GM21786 (cell line): Measurements from ENCODE around the gene DYNC2H1.
"Not testable (repeated sequence)": the region's sequence is repeated elsewhere in the genome, so short reads cannot be mapped to it uniquely, and the experiment has no call there.

Experiments used
- ATAC-seq: cut with Tn5 transposase; IDR thresholded peaks from one replicate; pipeline ENCODE4 v1.9.1; 2021; ENCODE audit not compliant: unreplicated experiment

The DYNC2H1 gene

GRCh38 chr11:103112364-103112763 is 3.1 kb downstream of the DYNC2H1 start:
- ATAC-seq, result no peak

GRCh38 chr11:103114836-103115235 is 5.6 kb downstream of the DYNC2H1 start:
- no peak for ATAC-seq

DNA sequence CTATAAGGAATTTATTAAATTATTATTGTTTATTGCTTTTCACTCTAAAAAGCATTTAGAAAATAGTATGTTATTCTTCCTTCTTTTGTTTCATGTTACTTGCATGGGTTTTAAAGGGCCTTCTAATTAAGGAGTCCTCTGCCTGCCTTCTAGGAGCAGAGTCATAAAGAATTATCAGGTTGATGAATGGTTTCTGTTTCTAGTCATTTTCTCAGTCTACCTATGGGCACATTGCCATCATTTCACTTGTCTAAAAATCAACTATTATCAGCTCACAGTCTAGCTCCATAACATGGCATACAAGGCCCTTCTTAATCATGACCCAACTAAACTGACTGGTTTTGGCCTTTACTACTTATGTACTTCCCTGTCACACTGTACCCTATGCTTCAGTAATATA is 16.2 kb downstream of the DYNC2H1 start:
- ATAC-seq, result no peak

DNA sequence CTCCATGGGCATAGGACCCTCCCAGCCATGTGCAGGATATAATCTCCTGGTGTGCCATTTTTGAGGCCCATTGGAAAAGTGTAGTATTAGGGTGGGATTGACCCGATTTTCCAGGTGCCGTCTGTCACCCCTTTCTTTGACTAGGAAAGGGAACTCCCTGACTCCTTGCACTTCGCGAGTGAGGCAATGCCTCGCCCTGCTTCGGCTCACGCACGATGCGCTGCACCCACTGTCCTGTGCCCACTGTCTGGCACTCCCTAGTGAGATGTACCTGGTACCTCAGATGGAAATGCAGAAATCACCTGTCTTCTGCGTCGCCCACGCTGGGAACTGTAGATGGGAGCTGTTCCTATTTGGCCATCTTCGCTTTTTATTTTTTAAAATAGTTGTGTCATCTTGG is 32.8 kb downstream of the DYNC2H1 start:
- not testable (repeated sequence) for ATAC-seq

- no peak for ATAC-seq
Observed at GRCh38 chr11:103147627-103148026, 38.4 kb downstream of the DYNC2H1 start.

- no peak for ATAC-seq
Observed at GRCh38 chr11:103157542-103157941, 48.3 kb downstream of the DYNC2H1 start.

DNA sequence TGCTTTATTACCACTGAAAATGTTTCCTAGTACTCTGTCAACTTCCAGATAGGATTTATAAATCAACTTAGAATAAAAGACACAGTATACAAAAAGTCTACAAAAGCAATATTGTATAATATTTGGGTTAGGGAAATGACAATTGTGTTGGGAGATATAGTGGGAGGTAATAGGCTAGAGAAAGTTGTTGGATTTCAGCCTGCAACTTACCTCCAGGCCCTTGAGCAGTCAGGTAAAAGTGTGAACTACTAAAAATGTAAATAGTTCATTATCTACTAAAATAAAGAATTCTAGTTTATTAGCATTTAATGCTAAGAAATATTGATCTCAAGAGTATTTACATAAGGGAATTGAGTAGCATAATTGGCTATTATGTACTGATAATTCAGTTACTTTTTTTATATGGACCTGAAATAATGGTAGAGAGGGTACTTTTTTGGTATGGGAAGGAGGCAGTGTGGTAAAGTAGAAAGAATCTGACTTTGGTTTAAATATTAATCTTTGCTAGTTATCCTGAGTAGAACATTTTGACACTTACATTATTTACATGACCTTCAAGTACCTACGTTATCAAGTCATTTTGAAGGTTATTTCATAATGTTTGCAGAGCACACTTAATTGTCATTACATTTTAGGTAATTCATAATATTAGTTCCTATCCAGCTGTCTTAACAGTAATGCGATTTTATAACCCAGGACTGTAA is 55.0 kb downstream of the DYNC2H1 start:
- ATAC-seq, result no peak

DNA sequence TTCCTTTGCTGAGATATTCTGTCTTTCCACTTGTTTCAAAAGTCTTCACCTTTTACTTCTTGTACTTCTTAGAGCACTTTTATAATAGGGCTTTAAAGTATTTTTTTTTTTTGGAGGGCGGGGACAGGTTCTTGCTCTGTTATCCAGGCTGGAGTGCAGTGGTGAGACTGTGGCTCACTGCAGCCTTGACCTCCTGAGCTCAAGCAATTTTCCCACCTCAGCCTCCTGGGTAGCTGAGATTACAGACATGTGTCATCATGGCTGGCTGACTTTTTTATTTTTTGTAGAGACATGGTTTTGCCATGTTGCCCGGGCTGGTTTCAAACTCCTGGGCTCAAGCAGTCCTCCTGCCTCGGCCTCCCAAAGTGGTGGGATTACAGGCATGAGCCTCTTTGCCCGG is 57.9 kb downstream of the DYNC2H1 start:
- no peak for ATAC-seq

DNA sequence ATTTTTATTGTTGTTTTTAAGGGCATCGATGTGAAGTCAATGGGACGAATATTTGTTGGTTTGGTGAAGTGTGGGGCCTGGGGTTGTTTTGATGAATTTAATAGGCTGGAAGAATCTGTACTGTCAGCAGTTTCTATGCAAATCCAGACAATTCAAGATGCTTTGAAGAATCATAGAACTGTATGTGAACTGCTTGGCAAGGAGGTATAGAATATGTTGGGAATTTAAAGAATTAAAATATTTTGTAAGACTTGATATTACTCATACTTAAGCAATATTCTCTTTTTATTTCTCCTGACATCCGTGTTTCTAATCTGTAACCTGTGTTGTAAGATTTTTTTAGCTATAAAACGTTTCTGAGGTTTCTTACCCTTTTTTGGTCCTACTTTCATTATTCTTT is 61.6 kb downstream of the DYNC2H1 start:
- no peak for ATAC-seq

DNA sequence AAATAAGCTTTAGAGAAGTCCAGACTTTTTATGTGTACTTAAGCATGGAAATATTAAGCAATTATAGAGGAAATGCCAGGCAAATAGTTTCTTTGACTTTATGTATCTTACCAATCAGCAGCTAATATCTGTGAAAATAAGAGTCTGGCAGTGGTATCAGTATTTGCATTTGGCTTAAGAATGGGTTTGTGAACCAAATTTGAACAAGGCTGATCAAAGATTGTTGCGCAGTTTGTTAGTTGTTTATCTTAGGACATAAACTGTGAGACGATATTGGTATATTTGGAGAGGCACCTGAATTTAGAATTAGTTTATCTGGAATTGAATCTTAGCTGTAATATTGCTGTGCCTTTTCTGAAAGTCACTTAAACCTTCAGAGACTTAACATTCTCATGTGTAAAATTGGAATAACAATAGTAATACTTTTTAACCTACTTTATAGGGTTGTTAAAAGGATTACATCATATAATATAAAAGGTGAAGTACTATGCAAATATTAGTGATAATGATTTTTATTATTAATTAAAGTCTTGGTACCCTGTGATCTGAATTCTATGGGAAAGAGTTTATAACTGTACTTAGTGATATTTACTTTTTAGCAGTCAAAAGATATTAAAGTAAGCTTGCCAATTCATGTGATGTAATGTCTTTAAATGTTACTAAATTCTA is 66.4 kb downstream of the DYNC2H1 start:
- ATAC-seq, result no peak

GRCh38 chr11:103183981-103184611 is 74.9 kb downstream of the DYNC2H1 start:
- ATAC-seq, result no peak

DNA sequence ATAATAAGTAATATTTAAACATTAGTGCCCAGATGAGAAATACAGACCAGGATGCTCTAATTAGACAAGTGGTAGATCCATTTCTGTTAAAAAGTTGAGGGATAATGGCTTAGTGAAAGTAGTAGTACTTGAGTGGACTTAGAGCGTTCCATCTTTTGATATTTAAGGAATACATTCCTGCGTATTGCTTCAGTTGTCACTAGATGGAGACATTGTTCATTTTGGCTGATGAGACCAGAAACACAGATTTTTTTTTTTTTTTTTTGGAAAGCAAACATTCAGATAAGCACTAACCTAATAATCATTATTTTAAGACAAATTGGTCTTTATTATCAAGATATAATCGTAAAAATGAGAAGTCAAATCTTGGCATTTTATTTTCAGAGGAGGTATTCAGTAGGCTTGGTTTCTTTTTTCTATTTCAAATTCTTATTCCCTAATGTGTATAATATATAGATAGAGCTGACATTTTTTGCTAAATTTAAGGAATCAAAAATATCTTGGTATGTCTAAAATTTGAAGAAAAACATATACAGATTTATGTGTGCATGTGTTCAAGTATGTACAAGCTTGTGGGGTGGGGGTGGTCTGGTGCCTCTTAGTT is 92.9 kb downstream of the DYNC2H1 start:
- ATAC-seq, result no peak

- ATAC-seq, result no peak
Observed at GRCh38 chr11:103210543-103210942, 101.3 kb downstream of the DYNC2H1 start.

- no peak for ATAC-seq
Observed at GRCh38 chr11:103215812-103216211, 106.6 kb downstream of the DYNC2H1 start.

GRCh38 chr11:103220133-103220532 is 110.9 kb downstream of the DYNC2H1 start:
- no peak for ATAC-seq

GRCh38 chr11:103222806-103223205 is 113.6 kb downstream of the DYNC2H1 start:
- no peak for ATAC-seq

DNA sequence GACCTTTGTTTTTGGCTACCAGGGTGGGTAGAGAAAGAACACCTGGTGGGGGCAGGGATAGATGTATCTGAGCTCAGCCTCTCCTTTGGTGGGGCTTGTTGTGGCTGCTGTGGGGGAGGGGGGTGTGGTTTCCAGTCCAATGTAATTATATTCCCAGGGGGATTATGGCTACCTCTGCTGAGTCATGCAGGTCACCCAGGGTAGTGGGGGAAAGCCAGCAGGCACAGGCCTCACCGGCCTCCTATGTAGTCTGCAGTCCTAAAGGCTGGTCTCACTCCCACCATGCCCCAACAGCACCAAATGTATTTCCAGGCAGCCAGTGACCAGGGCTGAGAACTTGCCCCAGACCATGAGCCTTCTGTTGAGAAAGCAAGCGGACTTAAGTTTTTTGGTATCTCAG is 119.6 kb downstream of the DYNC2H1 start:
- no peak for ATAC-seq

- ATAC-seq, result no peak
Observed at GRCh38 chr11:103234974-103235373, 125.7 kb downstream of the DYNC2H1 start.

DNA sequence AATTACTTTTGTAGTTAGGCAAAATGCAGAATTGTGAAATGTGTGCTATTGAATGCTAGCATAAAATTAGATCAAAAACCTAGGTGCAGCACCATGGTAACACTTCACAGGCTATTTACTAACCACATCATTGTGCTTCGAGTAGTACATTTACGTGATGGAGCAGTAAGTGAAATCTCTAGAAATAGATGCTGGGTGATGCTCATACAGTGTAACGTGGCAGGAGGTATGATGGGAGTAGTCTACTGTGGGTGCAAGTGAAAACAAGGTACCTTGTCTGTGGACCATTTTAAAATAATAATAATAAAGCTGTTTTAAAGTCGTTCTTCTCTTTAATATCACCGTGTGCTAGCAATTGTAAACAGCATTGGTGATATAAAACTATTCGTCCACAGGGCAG is 132.3 kb downstream of the DYNC2H1 start:
- ATAC-seq, result no peak

- ATAC-seq, result no peak
Observed at GRCh38 chr11:103254123-103254522, 144.9 kb downstream of the DYNC2H1 start.

- no peak for ATAC-seq
Observed at GRCh38 chr11:103257360-103257759, 148.1 kb downstream of the DYNC2H1 start.
